Endothelial cell of umbilical vein (primary cell): ENCODE results near the gene DDX3Y.

Source experiments
- CTCF ChIP-seq, 2 donors: IDR thresholded peaks; 1 replicate in 1 of 2; 2 replicates in 1 of 2; pipeline ENCODE4 v1.5.1; 2011; ENCODE audit warnings: low read length in 2 of 2, mild to moderate bottlenecking in 2 of 2, moderate library complexity in 2 of 2, control low read depth in 1 of 2, inconsistent platforms in 1 of 2, low read depth in 1 of 2; ENCODE audit not compliant: insufficient read depth in 1 of 2; ENCODE audit errors: extremely low read depth in 1 of 2
- EZH2 ChIP-seq: IDR thresholded peaks from 2 replicates; pipeline ENCODE4 v1.6.1; 2012; ENCODE audit warnings: borderline replicate concordance, low read depth, mild to moderate bottlenecking, moderate library complexity, low read length, inconsistent platforms; ENCODE audit not compliant: severe bottlenecking
- FOS ChIP-seq: IDR thresholded peaks from 2 replicates; pipeline ENCODE4 v1.6.1; 2011; ENCODE audit warnings: mild to moderate bottlenecking, low read length, moderate library complexity, borderline replicate concordance; ENCODE audit not compliant: insufficient read depth
- JUN ChIP-seq: IDR thresholded peaks from 2 replicates; pipeline ENCODE4 v1.6.1; 2011; ENCODE audit warnings: borderline replicate concordance, low read depth; ENCODE audit not compliant: insufficient read length, insufficient read depth
- MAX ChIP-seq: IDR thresholded peaks from 2 replicates; pipeline ENCODE4 v1.6.1; 2011; ENCODE audit not compliant: insufficient read depth, insufficient read length
- MYC ChIP-seq: IDR thresholded peaks from one replicate; pipeline ENCODE4 v1.6.1; 2011; ENCODE audit warnings: mild to moderate bottlenecking, low read depth, low read length
- POLR2A ChIP-seq: IDR thresholded peaks from 2 replicates; pipeline ENCODE4 v1.6.1; 2012; ENCODE audit warnings: low read depth, mild to moderate bottlenecking, control low read depth, low read length
- POLR2AphosphoS5 ChIP-seq: IDR thresholded peaks from 2 replicates; pipeline ENCODE4 v1.6.1; 2012; ENCODE audit warnings: low read depth, mild to moderate bottlenecking, control low read depth, low read length, moderate library complexity; ENCODE audit not compliant: insufficient read depth

- TF ChIP-seq CTCF (IDR thresholded peaks at IDR 0.05; ENCODE audit: extremely low read depth in 1 of 2, insufficient read depth in 1 of 2, low read depth in 1 of 2, low read length in 2 of 2) (no peak), POLR2AphosphoS5 (no peak), JUN (no peak), POLR2A (no peak), MAX (no peak), EZH2 (no peak), MYC (no peak), FOS (no peak)
Observed at GRCh38 chrY:12913541-12913940, 8.9 kb downstream of the DDX3Y start.
